Activated CD4-positive, alpha-beta T cell treated with anti-CD3 and anti-CD28 coated beads for 24 hours (primary cell): ENCODE results near the gene CAVIN2.
"Not testable (repeated sequence)": the region's sequence is repeated elsewhere in the genome, so short reads cannot be mapped to it uniquely, and the experiment has no call there.

Source experiments
- DNase-seq, 2 donors: peaks; one replicate each; pipeline ENCODE4 v3.0.0-alpha.2; 2020; ENCODE audit warnings: low read depth in 2 of 2

The CAVIN2 gene

GRCh38 chr2:191800874-191801273, 46.0 kb downstream of the CAVIN2 start:
- no peak for DNase-seq

GRCh38 chr2:191799526-191799925, 47.4 kb downstream of the CAVIN2 start:
- DNase-seq: no peak

- no peak for DNase-seq
Observed at GRCh38 chr2:191797942-191798876, 48.7 kb downstream of the CAVIN2 start.

GRCh38 chr2:191797500-191797899, 49.4 kb downstream of the CAVIN2 start:
- no peak for DNase-seq

GRCh38 chr2:191795715-191796114, 51.2 kb downstream of the CAVIN2 start:
- DNase-seq: no peak

- DNase-seq: no peak
Observed at GRCh38 chr2:191791953-191792560, 54.8 kb downstream of the CAVIN2 start.

- DNase-seq: no peak
Observed at GRCh38 chr2:191790737-191791136, 56.2 kb downstream of the CAVIN2 start.

- no peak for DNase-seq
Observed at GRCh38 chr2:191789796-191790195, 57.1 kb downstream of the CAVIN2 start.

GRCh38 chr2:191786694-191787093, 60.2 kb downstream of the CAVIN2 start:
- no peak for DNase-seq

GRCh38 chr2:191785651-191786050, 61.2 kb downstream of the CAVIN2 start:
- not testable (repeated sequence) for DNase-seq
